NCI-H2227 (cell line): ENCODE results near the gene RNU11.
A peak's percentile ranks its signal among the peaks of the same experiment; 100 is the strongest.
"Not testable (repeated sequence)": the region's sequence is repeated elsewhere in the genome, so short reads cannot be mapped to it uniquely, and the experiment has no call there.

ENCODE experiments used
- DNase-seq: peaks from one replicate; lab custom pipeline; 2025; ENCODE audit not compliant: unreplicated experiment; lab: John Stamatoyannopoulos, UW

Gene RNU11

DNA sequence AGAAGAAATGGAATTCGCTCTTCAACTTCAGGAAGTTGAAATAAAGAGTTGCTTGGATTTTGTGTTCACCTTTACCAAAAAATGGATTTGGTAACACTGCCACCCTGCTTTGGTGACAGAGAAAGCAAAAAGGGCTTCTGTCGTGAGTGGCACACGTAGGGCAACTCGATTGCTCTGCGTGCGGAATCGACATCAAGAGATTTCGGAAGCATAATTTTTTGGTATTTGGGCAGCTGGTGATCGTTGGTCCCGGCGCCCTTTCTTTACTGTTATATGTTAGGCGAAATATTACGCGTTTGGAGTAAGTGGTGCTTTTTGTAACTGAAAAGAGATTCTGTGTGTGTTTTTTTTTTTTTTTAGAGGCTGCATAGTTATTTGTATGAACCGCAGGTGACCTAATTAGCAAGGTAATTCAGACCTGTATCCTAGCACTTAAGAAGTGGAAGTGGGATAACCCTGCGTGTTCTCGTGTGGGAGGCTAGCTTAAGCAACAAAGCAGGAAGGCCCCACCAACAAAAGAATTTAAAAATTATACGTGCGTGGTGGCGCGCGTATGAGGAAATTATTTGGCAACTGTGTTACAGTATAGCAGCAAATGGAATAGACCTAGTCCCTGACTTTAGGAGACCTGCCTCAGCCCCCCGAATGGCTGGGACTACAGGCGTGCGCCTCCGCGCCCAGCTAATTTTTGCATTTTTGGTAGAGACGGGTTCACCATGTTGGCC is at the start of gene RNU11:
RNU11 (plus strand) TSS at position 127 of the 725 bp plus-strand sequence.
- peak; percentile 96 for DNase-seq

DNA sequence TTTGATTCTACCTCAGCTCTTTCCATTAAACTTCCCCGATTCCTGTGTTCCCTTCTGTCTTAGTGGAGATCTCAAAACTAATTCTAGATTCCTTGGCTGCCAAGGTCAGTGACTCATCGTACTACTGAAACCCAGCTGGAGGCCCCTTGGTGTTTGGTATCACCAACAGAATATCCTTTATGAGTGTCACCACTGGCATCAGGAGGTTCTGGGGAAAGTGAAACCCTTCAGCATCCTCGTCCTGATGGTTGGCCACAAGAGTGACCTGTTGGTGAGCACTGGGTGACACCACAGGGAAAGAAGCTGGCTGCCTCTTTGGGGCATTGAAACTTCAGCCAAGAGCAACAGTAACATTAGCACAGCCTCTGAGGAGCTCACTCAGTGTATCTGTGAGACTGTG is 46.7 kb upstream of the RNU11 start:
- DNase-seq: no peak

DNA sequence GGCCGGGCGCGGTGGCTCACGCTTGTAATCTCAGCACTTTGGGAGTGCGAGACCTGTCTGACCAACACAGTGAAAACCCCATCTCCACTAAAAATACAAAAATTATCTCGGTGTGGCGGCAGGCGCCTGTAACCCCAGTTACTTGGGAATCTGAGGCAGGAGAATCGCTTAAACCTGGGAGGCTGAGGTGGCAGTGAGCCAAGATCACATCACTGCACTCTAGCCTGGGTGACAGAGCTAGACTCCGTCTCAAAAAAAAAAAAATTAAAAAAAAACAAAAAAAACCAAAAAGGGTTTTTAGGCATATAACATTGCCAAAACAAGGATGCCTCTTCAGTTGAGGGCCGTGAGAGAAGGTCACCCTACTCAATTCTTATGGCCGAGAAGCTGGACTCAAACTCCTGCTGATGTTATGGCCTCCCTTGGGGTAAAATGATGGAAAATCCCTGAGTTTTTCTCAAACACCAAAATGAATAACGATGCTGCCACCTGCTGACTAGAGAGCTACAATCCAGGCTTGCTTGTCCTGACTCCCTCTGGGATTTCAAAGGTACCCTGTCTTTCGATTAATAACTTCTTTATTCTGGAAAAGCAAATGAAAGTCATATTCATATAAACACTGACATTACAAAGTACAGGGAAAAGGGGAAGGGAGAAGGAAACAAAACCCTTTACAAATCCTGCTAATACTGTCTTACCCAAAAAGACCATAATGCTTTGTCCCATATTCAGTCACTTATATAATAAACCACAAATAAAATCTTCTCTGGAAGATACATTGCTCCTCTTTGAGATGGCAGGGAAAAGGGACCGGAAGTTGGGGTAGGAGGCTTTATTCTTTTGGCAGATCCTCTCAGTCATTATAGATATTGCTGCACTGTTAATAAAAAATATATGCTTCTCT is 45.6 kb upstream of the RNU11 start:
- DNase-seq: peak; percentile 81

DNA sequence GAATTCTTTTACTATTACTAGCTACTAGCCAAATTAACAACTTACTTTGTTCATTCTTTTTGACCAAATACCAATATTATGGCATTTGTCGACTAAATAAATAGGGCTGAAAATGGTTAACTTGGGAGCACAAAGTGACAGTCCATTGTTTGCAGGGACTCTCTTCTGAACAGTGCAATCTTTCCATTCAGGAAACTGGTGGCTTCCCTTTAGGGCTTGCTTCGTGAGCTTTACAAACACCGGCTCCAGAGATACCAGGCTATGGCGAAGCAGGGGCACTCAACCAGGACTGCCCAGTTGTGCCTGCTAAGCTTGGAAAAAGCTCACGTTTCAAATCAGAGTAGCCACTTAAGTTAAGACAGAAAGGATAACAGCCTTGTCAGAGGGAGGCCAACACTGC is 44.0 kb upstream of the RNU11 start:
- no peak for DNase-seq

- no peak for DNase-seq
These were observed 43.4 kb upstream of the RNU11 start for GRCh38 chr1:28604962-28605361.

DNA sequence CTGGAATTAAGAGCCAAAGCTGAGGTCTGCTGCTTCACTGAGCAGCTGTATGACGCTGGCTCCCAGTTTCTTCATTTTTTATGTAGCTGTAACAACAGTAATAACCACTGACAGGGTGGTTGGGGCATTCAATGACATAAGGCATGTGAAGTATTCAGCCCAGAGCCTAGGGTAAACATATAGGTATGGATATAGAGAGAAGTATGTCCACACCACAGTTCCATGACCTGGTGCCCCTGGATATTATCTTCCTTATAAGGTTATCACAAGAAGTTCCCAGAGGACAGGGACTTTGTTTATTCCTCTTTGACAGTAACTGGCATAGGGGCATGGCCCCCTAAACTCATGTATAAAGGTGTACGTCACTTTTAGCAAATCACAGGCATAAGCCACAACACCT is 41.6 kb upstream of the RNU11 start:
- no peak for DNase-seq

- DNase-seq: no peak
These were observed 35.2 kb upstream of the RNU11 start for GRCh38 chr1:28613175-28613574.

DNA sequence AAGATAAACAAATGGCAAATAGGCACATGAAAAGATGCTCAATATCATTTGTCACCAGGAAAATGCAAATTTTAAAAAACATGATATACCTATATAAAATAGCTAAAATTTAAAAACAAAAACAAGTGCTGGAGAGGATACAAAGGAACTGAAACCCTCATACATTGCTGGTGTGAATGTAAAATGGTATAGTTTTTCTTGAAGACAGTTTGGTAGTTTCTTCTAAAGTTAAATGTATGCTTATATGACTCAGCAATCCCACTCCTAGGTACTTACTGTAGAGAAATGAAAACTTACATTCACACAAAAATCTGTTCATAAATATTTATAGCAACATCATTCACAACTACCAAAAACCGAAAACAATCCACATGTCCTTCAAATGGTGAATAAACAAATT is 16.7 kb upstream of the RNU11 start:
- no peak for DNase-seq

GRCh38 chr1:28632560-28632959 is 15.8 kb upstream of the RNU11 start:
- no peak for DNase-seq

DNA sequence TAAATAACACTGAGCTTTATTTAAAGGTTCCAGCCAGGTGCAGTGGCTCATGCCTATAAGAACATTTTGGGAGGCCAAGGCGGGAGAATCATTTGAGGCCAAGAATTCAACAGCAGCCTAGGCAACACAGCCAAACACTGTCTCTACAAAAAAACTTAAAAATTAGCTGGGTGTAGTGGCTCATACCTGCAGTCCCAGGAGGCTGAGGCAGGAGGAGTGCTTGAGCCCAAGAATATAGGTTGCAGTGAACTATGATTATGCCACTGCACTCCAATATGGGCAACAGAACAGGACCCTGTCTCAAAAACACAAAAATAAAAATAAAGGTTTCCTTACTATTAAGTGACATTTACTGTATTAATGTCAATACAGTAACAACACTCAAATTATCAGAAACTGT is 7.6 kb upstream of the RNU11 start:
- DNase-seq: peak; percentile 32

DNA sequence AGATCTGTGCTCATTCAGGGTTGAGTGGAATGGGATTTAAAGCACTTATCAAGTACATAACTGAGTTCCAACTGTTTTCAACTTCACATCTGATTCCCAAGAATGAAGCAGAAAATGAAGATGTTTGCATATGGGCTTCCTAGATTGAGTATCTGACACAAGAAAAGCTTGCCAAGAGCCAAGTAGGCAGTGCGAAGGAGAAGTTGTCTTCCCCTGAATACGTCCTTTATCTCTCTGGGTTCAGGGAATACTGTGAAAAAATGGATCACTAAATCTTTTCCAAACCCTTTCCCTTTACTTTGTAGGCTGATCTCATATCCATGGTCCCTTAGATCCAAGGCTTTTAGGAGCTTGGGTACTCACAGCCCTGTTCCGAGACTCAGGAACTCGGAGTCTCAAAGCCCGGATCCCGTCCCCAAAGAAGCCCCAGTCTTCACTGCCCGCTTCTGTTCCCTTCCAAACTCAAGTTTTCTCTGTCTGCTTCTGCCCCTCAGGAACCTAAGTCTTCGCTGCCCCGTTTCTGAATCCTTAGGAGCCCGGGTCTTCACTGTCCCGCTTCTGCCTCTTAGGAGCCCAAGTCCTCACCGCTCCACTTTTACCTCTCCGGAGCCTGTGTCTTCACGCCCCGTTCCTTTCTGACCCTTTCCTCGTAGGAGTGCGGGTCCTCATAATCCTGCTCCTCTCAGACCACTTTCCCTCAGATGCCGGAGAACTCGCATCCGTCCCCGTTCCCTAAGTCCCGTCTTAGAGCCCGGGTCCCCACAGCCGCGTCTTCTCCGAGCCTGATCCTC is 6.1 kb upstream of the RNU11 start:
- peak; percentile 59 for DNase-seq

- peak; percentile 98 for DNase-seq
These were observed 5.4 kb upstream of the RNU11 start, which contains the start of gene TAF12 for GRCh38 chr1:28642847-28643635. TSS of gene TAF12 (minus strand) at chr1:28643067. CDS start at chr1:28622081, 20,986 bp downstream.

- no peak for DNase-seq
These were observed 3.9 kb upstream of the RNU11 start for GRCh38 chr1:28644494-28644893.

DNA sequence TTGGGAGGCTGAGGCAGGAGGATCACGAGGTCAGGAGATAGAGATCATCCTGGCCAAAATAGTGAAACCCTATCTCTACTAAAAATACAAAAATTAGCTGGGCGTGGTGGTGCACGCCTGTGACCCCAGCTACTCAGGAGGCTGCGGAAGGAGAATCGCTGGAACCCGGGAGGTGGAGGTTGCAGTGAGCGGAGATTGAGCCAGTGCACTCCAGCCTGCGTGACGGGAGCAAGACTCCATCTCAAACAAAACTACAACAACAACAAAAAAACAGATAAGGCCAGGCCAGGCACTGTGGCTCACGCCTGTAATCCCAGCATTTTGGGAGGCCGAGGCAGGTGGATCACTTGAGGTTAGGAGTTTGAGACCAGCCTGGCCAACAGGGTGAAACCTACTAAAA is 3.0 kb upstream of the RNU11 start:
- not testable (repeated sequence) for DNase-seq

- no peak for DNase-seq
These were observed 2.4 kb upstream of the RNU11 start for GRCh38 chr1:28646040-28646439.

DNA sequence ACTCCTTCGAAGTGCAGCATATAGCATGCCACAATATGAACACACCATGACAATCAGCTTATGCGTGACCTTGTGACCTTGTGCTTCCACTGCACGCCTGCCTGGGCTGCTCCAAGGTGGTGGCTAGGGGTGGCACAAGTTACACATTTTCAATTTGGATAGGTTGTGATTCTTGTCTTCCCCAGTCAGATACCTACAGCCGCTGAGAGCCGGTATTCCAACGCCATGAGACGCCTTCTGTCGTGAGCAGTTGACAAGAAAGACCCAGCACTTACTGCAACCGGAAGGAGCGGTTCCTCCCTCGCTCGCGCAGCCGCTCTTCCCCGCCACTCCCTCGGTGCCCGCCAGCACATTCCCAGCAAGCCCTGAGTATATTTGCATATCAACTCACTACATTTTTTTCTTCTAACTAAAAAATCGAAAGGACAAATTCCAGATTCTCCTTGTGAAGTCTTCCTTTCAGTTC is 359 bp upstream of the RNU11 start:
- DNase-seq: peak; percentile 96

- not testable (repeated sequence) for DNase-seq
These were observed 4.7 kb downstream of the RNU11 start for GRCh38 chr1:28653063-28653462.

DNA sequence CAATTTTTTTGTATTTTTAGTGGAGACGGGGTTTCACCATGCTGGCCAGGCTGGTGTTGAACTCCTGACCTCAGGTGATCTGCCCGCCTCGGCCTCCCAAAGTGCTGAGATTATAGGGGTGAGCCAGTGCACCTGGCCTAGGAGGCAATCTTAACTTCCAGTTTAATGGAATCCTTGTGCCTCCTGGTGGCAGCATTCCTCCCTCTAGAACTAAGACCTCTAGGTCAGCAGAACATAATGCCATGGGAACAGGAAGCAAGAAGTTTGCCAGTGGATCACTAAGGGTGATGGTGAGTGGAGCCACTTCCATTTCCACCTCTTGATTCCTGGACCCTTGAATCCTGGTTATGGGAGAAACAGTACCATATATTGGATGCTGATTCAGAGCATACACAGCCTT is 5.5 kb downstream of the RNU11 start:
- DNase-seq: not testable (repeated sequence)

DNA sequence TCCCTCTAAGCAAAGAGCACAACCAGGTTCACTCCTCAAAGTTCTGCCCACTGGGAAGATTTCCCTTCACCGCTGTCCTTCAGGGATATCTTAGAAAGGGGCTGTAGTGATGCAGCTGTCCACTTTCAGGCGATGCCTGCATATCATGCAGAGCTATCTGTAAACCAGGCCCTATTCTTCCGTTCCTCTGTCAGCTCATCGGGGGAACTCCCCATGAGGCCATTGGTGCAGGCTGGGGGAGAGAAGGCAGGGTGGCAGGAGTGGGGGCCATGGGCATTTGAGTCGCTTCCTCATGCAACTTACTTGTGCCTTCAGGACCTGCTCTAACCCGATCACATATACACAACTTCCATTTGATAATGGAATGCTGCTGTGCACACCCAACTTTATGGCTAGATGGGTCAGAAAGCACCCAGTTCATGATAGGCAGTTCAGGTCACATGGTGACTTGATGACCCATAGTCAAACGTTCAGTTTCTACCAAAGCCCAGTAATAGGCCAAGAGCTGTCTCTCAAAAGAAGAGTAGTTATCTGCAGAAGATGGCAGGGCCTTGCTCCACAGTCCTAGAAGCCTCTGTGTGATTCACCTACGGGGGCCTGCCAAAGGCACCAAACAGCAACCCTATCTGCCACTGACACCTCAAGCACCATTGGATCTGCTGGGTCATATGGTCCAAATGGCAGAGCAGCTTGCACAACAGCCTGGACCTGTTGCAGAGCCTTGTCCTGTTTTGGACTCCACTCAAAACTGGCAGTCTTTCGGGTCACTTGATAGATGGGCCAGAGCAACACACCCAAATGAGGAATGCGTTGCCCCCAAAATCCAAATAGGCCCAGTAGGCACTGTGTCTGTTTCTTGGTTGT is 7.3 kb downstream of the RNU11 start:
- not testable (repeated sequence) for DNase-seq
